ENCODE data around the gene CRYZL1. TPM values are rescaled to one million over a fixed set of nuclear protein-coding genes. Genes with fewer than 3 reads are reported as not detected.

Gene CRYZL1
- 24.9 TPM for total RNA-seq
- long read RNA-seq, transcript CRYZL1-204 (13 exons, 1,617 nt): major isoform, 12 of 29 reads
- long read RNA-seq, partial matches to known transcripts: 0 of 29 reads
- long read RNA-seq, other reads (novel, unspliced or antisense): 13 of 29 reads

GRCh38 chr21:33641352-33642026 lies at the start of gene CRYZL1:
CRYZL1 (minus strand) TSS chr21:33641741; CDS start chr21:33631551, 10,190 bp downstream.
- no peaks in the 10 kb centered on the region for H3K9me3 ChIP-seq (replicated peaks)
- peak within 1 kb of the TSS; percentile 98 for H3K27ac ChIP-seq (replicated peaks)
- peak within 1 kb of the TSS; percentile 92 for H3K4me3 ChIP-seq
- no peak for TF ChIP-seq CTCF (IDR thresholded peaks at IDR 0.05; ENCODE audit: borderline replicate concordance)
- peaks cover 5% of the 10 kb centered on the region for H3K36me3 ChIP-seq
- intact Hi-C loops (cut with micrococcal nuclease): no loop called here
- peaks cover 49% of the 10 kb centered on the region for H3K4me1 ChIP-seq
- DNase-seq: peak; percentile 100
- H3K27me3 ChIP-seq (ENCODE audit: low read depth): no peaks in the 10 kb centered on the region

GRCh38 chr21:33690874-33691273 lies 49.3 kb upstream of the CRYZL1 start:
- intact Hi-C loops (cut with micrococcal nuclease): no loop called here
- Histone ChIP-seq H3K36me3 (no peaks in the 10 kb centered on the region), H3K4me3 (no peak overlapping the region), H3K9me3 (replicated peaks) (no peaks in the 10 kb centered on the region), H3K27me3 (ENCODE audit: low read depth) (no peaks in the 10 kb centered on the region), H3K27ac (replicated peaks) (no peak overlapping the region), H3K4me1 (peaks cover 58% of the 10 kb centered on the region)
- TF ChIP-seq CTCF (IDR thresholded peaks at IDR 0.05; ENCODE audit: borderline replicate concordance): no peak
- DNase-seq: no peak

- DNase-seq: no peak
- TF ChIP-seq CTCF (IDR thresholded peaks at IDR 0.05; ENCODE audit: borderline replicate concordance): no peak
- H3K36me3 ChIP-seq: no peaks in the 10 kb centered on the region
- H3K9me3 ChIP-seq (replicated peaks): no peaks in the 10 kb centered on the region
- H3K4me3 ChIP-seq: no peak overlapping the region
- H3K27me3 ChIP-seq (ENCODE audit: low read depth): no peaks in the 10 kb centered on the region
- H3K27ac ChIP-seq (replicated peaks): peak overlapping the region; percentile 36
- intact Hi-C loops (cut with micrococcal nuclease): no loop called here
- peaks cover 76% of the 10 kb centered on the region for H3K4me1 ChIP-seq
Measured at GRCh38 chr21:33688353-33688752, 46.8 kb upstream of the CRYZL1 start.

GRCh38 chr21:33687634-33688033 lies 46.1 kb upstream of the CRYZL1 start:
- intact Hi-C loops (cut with micrococcal nuclease): no loop called here
- H3K36me3 ChIP-seq: no peaks in the 10 kb centered on the region
- DNase-seq: no peak
- H3K9me3 ChIP-seq (replicated peaks): no peaks in the 10 kb centered on the region
- H3K27me3 ChIP-seq (ENCODE audit: low read depth): no peaks in the 10 kb centered on the region
- H3K4me3 ChIP-seq: no peak overlapping the region
- H3K27ac ChIP-seq (replicated peaks): peak overlapping the region; percentile 36
- no peak for TF ChIP-seq CTCF (IDR thresholded peaks at IDR 0.05; ENCODE audit: borderline replicate concordance)
- H3K4me1 ChIP-seq: peaks cover 84% of the 10 kb centered on the region

- no peak for TF ChIP-seq CTCF (IDR thresholded peaks at IDR 0.05; ENCODE audit: borderline replicate concordance)
- H3K9me3 ChIP-seq (replicated peaks): no peaks in the 10 kb centered on the region
- H3K27me3 ChIP-seq (ENCODE audit: low read depth): no peaks in the 10 kb centered on the region
- H3K4me3 ChIP-seq: peak overlapping the region; percentile 0
- H3K27ac ChIP-seq (replicated peaks): peak overlapping the region; percentile 45
- H3K36me3 ChIP-seq: no peaks in the 10 kb centered on the region
- no peak for DNase-seq
- H3K4me1 ChIP-seq: peaks cover 73% of the 10 kb centered on the region
- intact Hi-C loops (cut with micrococcal nuclease): no loop called here
Measured at GRCh38 chr21:33686386-33686785, 44.8 kb upstream of the CRYZL1 start.
